Smooth muscle cell (in vitro differentiated cells): Measurements from ENCODE around the gene MUC20. TPM values are rescaled to one million over a fixed set of nuclear protein-coding genes. Genes with fewer than 3 reads are reported as not detected.

Experiments used
- DNase-seq: peaks from one replicate; lab custom pipeline; 2025; ENCODE audit not compliant: unreplicated experiment; lab: John Stamatoyannopoulos, UW
- H2AFZ ChIP-seq: fragments of 200-600 bp; sonication (generic); 2 replicates; pipeline ENCODE4 v1.6.0; 2016; ENCODE audit warnings: antibody characterized with exemption, low read depth, mild to moderate bottlenecking
- H3F3A ChIP-seq: fragments of 200-600 bp; sonication (generic); 2 replicates; pipeline ENCODE4 v1.6.0; 2017; ENCODE audit warnings: antibody characterized with exemption, low read depth
- H3K27ac ChIP-seq: fragments of 200-600 bp; sonication (generic); 2 replicates; pipeline ENCODE4 v1.5.1; 2016; ENCODE audit warnings: low read depth, mild to moderate bottlenecking
- H3K27me3 ChIP-seq: fragments of 200-600 bp; sonication (generic); 2 replicates; pipeline ENCODE4 v1.6.1; 2016; ENCODE audit warnings: low read depth, mild to moderate bottlenecking
- H3K36me3 ChIP-seq: fragments of 200-600 bp; sonication (generic); 2 replicates; pipeline ENCODE4 v1.5.1; 2016; ENCODE audit warnings: low read depth
- H3K4me1 ChIP-seq: fragments of 200-600 bp; sonication (generic); 2 replicates; pipeline ENCODE4 v1.5.1; 2016; ENCODE audit warnings: low read depth
- H3K4me2 ChIP-seq: fragments of 200-600 bp; sonication (generic); 2 replicates; pipeline ENCODE4 v1.6.0; 2016; ENCODE audit warnings: mild to moderate bottlenecking
- H3K4me3 ChIP-seq: fragments of 200-600 bp; sonication (generic); 2 replicates; pipeline ENCODE4 v1.5.1; 2016; ENCODE audit warnings: mild to moderate bottlenecking
- H3K79me2 ChIP-seq: fragments of 200-600 bp; sonication (generic); 2 replicates; pipeline ENCODE4 v1.6.0; 2016; ENCODE audit warnings: low read depth, mild to moderate bottlenecking
- H3K9ac ChIP-seq: fragments of 200-600 bp; sonication (generic); 2 replicates; pipeline ENCODE4 v1.6.0; 2016; ENCODE audit warnings: low read depth
- H3K9me3 ChIP-seq: fragments of 200-600 bp; sonication (generic); replicated peaks from 2 replicates; pipeline ENCODE4 v1.5.1; 2016; ENCODE audit warnings: low read depth
- H4K20me1 ChIP-seq: fragments of 200-600 bp; sonication (generic); 2 replicates; pipeline ENCODE4 v1.6.0; 2016; ENCODE audit warnings: low read depth
- CTCF ChIP-seq: fragments of 200-600 bp; sonication (generic); IDR thresholded peaks from 2 replicates; pipeline ENCODE4 v1.5.1; 2017; ENCODE audit warnings: borderline replicate concordance, mild to moderate bottlenecking, antibody characterized with exemption; ENCODE audit not compliant: insufficient read depth, poor library complexity, severe bottlenecking
- WGBS: methylation state at CpG from one replicate; pipeline ENCODE4 v1.1.7; 2016; ENCODE audit warnings: low lambda C conversion rate; 5-methylcytosine and 5-hydroxymethylcytosine counted together
- polyA plus RNA-seq: library from polyadenylated mRNA; unstranded; fragments of >200 nt; fragmentation: Nextera tagmentation; extraction: Ambion mirVana; gene quantifications from 2 replicates; pipeline ENCODE4 v1.2.1, GENCODE V29; 2016
- total RNA-seq: library from RNA; depleted of rRNA; stranded (reverse); fragments of >200 nt; gene quantifications from 2 replicates; pipeline ENCODE4 v1.2.3, GENCODE V29; 2014

The MUC20 gene
- total and polyA plus RNA-seq, 2 experiments from 2014 or later = 2.5 to 5.9 TPM

GRCh38 chr3:195761567-195762248 is 40.9 kb downstream of the MUC20 start:
- Histone ChIP-seq H3F3A (no peaks in the 10 kb centered on the region), H3K4me1 (no peaks in the 10 kb centered on the region), H3K36me3 (no peaks in the 10 kb centered on the region), H4K20me1 (no peaks in the 10 kb centered on the region), H2AFZ (no peak overlapping the region), H3K9ac (no peak overlapping the region), H3K9me3 (no peaks in the 10 kb centered on the region), H3K79me2 (no peaks in the 10 kb centered on the region), H3K27ac (no peak overlapping the region), H3K4me3 (no peak overlapping the region), H3K4me2 (no peak overlapping the region), H3K27me3 (no peaks in the 10 kb centered on the region)
- 94% methylated on average over 41 of the region's 52 CpGs for WGBS
- TF ChIP-seq CTCF = no peak
- no peak for DNase-seq

GRCh38 chr3:195762249-195762585 is 41.4 kb downstream of the MUC20 start:
- Histone ChIP-seq H3K9me3 (no peaks in the 10 kb centered on the region), H3K4me3 (no peak overlapping the region), H3K4me2 (no peak overlapping the region), H3K4me1 (no peaks in the 10 kb centered on the region), H3K27me3 (no peaks in the 10 kb centered on the region), H3F3A (no peaks in the 10 kb centered on the region), H3K27ac (no peak overlapping the region), H3K36me3 (no peaks in the 10 kb centered on the region), H3K9ac (no peak overlapping the region), H3K79me2 (no peaks in the 10 kb centered on the region), H4K20me1 (no peaks in the 10 kb centered on the region), H2AFZ (no peak overlapping the region)
- 77% methylated on average over 4 of the region's 36 CpGs for WGBS
- TF ChIP-seq CTCF = no peak
- DNase-seq = no peak

- Histone ChIP-seq H2AFZ (no peak overlapping the region), H3K79me2 (no peaks in the 10 kb centered on the region), H3K4me3 (no peak overlapping the region), H3K4me1 (no peaks in the 10 kb centered on the region), H3K27me3 (no peaks in the 10 kb centered on the region), H3K9me3 (no peaks in the 10 kb centered on the region), H3F3A (no peaks in the 10 kb centered on the region), H3K27ac (no peak overlapping the region), H3K4me2 (no peak overlapping the region), H4K20me1 (no peaks in the 10 kb centered on the region), H3K36me3 (no peaks in the 10 kb centered on the region), H3K9ac (no peak overlapping the region)
- DNase-seq = no peak
- TF ChIP-seq CTCF = no peak
- WGBS = 95% methylated on average over 28 of the region's 43 CpGs
Observed at GRCh38 chr3:195762611-195763010, 41.8 kb downstream of the MUC20 start.
